HepG2 (cell line): ENCODE measurements around the gene INF2. TPM values are rescaled to one million over a fixed set of nuclear protein-coding genes. Genes with fewer than 3 reads are reported as not detected.

Experiments
- ARNTL ChIP-seq: sonication (generic); formaldehyde crosslinking; IDR thresholded peaks from 2 replicates; pipeline ENCODE4 v1.4.0; 2020; ENCODE audit warnings: mild to moderate bottlenecking, missing genetic modification reagents
- ETV6 ChIP-seq: sonication (generic); formaldehyde crosslinking; conservative IDR thresholded peaks from 2 replicates; pipeline ENCODE4 v1.4.0; 2020; ENCODE audit warnings: missing genetic modification reagents
- EZH2 ChIP-seq: conservative IDR thresholded peaks from 2 replicates; pipeline ENCODE4 v1.6.1; 2012; ENCODE audit warnings: mild to moderate bottlenecking, low read depth, low read length, moderate library complexity
- KDM3A ChIP-seq: IDR thresholded peaks from 2 replicates; pipeline ENCODE4 v1.6.1; 2018; ENCODE audit warnings: low read depth, missing compliant biosample characterization
- MBD4 ChIP-seq: IDR thresholded peaks from 2 replicates; pipeline ENCODE4 v1.6.1; 2012; ENCODE audit warnings: low read length, inconsistent platforms, borderline replicate concordance
- MYNN ChIP-seq: sonication (generic); formaldehyde crosslinking; IDR thresholded peaks from 2 replicates; pipeline ENCODE4 v1.4.0; 2020; ENCODE audit warnings: mild to moderate bottlenecking, low read depth, missing genetic modification reagents
- PHF8 ChIP-seq: sonication (generic); formaldehyde crosslinking; IDR thresholded peaks from 2 replicates; pipeline ENCODE4 v1.5.0; 2020; ENCODE audit warnings: missing genetic modification reagents
- RBFOX2 ChIP-seq: fragments of 200-400 bp; formaldehyde crosslinking; IDR thresholded peaks from 2 replicates; pipeline ENCODE4 v1.6.1; 2017; ENCODE audit warnings: low read depth, mild to moderate bottlenecking, low read length
- RCOR2 ChIP-seq: IDR thresholded peaks from 2 replicates; pipeline ENCODE4 v1.6.1; 2016; ENCODE audit warnings: missing biosample characterization, missing genetic modification reagents
- RFX1 ChIP-seq: fragments of 450-650 bp; IDR thresholded peaks from 2 replicates; pipeline ENCODE4 v1.6.1; 2017
- SAP130 ChIP-seq: IDR thresholded peaks from 2 replicates; pipeline ENCODE4 v1.6.1; 2016; ENCODE audit warnings: low read depth
- SNAI1 ChIP-seq: sonication (generic); formaldehyde crosslinking; IDR thresholded peaks from 2 replicates; pipeline ENCODE4 v1.5.0; 2020; ENCODE audit warnings: mild to moderate bottlenecking, missing genetic modification reagents, borderline replicate concordance
- SOX13 ChIP-seq, 3 experiments: fragments of 450-650 bp in 1 of 3; sonication (generic) in 1 of 3; formaldehyde crosslinking in 1 of 3; IDR thresholded peaks in 2 of 3; conservative IDR thresholded peaks in 1 of 3; 2 replicates each; pipeline versions ENCODE4 v1.5.0 to v1.6.1; 2016 to 2020; ENCODE audit warnings: antibody characterized with exemption in 1 of 3, mild to moderate bottlenecking in 1 of 3, missing compliant biosample characterization in 1 of 3, missing genetic modification reagents in 1 of 3, moderate library complexity in 1 of 3
- SRY ChIP-seq: sonication (generic); formaldehyde crosslinking; IDR thresholded peaks from 2 replicates; pipeline ENCODE4 v1.8.0; 2022; ENCODE audit warnings: mild to moderate bottlenecking, missing genetic modification reagents
- ZFP1 ChIP-seq: IDR thresholded peaks from 2 replicates; pipeline ENCODE4 v1.6.1; 2016
- ZNF431 ChIP-seq: sonication (generic); formaldehyde crosslinking; IDR thresholded peaks from 2 replicates; pipeline ENCODE4 v1.9.0; 2022; ENCODE audit warnings: missing genetic modification reagents, low read depth, mild to moderate bottlenecking, borderline replicate concordance
- ZNF746 ChIP-seq: sonication (generic); formaldehyde crosslinking; IDR thresholded peaks from 2 replicates; pipeline ENCODE4 v1.8.0; 2022; ENCODE audit warnings: mild to moderate bottlenecking, missing genetic modification reagents
- ZNF781 ChIP-seq: sonication (generic); formaldehyde crosslinking; IDR thresholded peaks from 2 replicates; pipeline ENCODE4 v1.5.1; 2020; ENCODE audit warnings: borderline replicate concordance, mild to moderate bottlenecking, missing genetic modification reagents; ENCODE audit errors: not compliant biosample characterization
- polyA plus RNA-seq, 8 experiments: library from polyadenylated mRNA; depleted of rRNA in 3 of 8; stranded (reverse) in 7 of 8; unstranded in 1 of 8; fragments of >200 nt; fragmentation: Illumina TruSeq in 4 of 8; extraction: Trizol in 4 of 8; gene quantifications; 2 replicates each; pipeline versions ENCODE4 v1.2.1 to v1.2.3, GENCODE V29; 2011 to 2016; ENCODE audit warnings: low read depth in 4 of 8, missing spikeins in 1 of 8, mixed read lengths in 1 of 8; ENCODE audit not compliant: insufficient read depth in 1 of 8
- total RNA-seq, 5 experiments: library from RNA; depleted of rRNA; stranded (reverse); fragments of >200 nt; fragmentation: Illumina TruSeq; extraction: Trizol; gene quantifications; 2 replicates each; pipeline ENCODE4 v1.2.3, GENCODE V29; 2016; ENCODE audit warnings: low read depth in 1 of 5
- TF ChIP-seq, protein P1 (sequence below): sonication (generic); formaldehyde crosslinking; IDR thresholded peaks from 2 replicates; pipeline ENCODE4 v1.4.0; 2020; ENCODE audit warnings: mild to moderate bottlenecking, missing genetic modification reagents
- TF ChIP-seq, protein P2 (sequence below): IDR thresholded peaks from 2 replicates; pipeline ENCODE4 v1.6.1; 2016; ENCODE audit warnings: low read depth
- TF ChIP-seq, protein P3 (sequence below): IDR thresholded peaks from 2 replicates; pipeline ENCODE4 v1.6.1; 2016; ENCODE audit warnings: missing compliant biosample characterization, missing genetic modification reagents, borderline replicate concordance
- TF ChIP-seq, protein P4 (sequence below): sonication (generic); formaldehyde crosslinking; IDR thresholded peaks from 2 replicates; pipeline ENCODE4 v1.5.1; 2020; ENCODE audit warnings: missing genetic modification reagents, mild to moderate bottlenecking, borderline replicate concordance
- TF ChIP-seq, protein P5 (sequence below), 2 experiments: fragments of 450-650 bp in 1 of 2; sonication (generic) in 1 of 2; formaldehyde crosslinking; IDR thresholded peaks; 2 replicates each; pipeline versions ENCODE4 v1.5.0 to v1.8.0; 2020 to 2022; ENCODE audit warnings: mild to moderate bottlenecking in 1 of 2, missing genetic modification reagents in 1 of 2

INF2 gene
- total and polyA plus RNA-seq, 2 of the 13 experiments (the other 11 are each of a cell fraction or from before 2014, with no cell fraction given): 16.4 to 26.4 TPM

DNA sequence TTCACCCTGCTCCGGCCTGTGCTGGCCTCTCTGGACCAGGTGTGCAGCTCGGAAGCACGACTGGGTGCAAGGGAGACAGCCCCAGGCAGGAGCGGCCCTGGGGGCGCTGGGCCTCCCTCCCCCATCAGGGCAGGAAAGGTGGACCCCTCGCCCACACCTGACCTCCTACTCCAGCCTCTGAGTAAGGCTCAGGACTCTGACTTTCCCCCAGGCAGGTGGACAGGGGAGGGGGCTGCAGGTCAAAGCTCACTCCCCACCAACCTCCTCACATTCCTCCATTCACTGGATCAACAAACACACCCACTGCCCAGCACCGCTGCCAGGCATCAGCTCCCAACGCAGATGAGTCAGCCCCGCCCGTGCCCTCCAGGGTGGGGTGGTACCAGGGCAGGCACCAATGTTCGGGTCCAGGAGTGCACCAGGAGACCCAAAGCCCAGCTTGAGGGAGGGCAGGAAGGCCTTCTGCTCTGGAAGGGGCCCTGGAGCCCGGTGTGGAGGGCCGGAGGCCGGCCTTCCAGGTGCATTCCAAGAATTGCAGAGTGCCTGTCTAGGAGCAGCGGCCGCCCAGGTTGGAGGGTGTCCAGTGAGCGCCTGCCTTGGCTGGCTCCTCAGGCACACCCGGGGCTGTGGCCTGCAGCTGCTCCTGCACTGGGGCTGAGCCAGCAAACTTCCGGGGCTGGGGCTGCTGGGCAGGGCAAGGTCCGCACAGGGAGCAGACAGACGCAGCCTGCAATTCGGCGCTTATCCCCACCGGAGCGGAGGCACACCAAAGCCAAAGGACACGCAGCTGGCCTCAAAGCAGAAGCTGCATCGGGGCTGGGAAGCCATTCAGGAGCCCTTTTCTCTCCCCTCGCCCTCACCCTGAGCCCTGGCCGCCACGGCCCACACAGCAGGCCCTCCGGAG lies 1.6 kb upstream of the INF2 start (continued):
- TF ChIP-seq ZFP1 (CRISPR knock-in tag): peak; percentile 20; the same call in 1 of the 2 replicates
- no peak for TF ChIP-seq SRY
- TF ChIP-seq, protein P1, sequence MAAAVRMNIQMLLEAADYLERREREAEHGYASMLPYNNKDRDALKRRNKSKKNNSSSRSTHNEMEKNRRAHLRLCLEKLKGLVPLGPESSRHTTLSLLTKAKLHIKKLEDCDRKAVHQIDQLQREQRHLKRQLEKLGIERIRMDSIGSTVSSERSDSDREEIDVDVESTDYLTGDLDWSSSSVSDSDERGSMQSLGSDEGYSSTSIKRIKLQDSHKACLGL (CRISPR knock-in tag): peak; percentile 54
- TF ChIP-seq, protein P2, sequence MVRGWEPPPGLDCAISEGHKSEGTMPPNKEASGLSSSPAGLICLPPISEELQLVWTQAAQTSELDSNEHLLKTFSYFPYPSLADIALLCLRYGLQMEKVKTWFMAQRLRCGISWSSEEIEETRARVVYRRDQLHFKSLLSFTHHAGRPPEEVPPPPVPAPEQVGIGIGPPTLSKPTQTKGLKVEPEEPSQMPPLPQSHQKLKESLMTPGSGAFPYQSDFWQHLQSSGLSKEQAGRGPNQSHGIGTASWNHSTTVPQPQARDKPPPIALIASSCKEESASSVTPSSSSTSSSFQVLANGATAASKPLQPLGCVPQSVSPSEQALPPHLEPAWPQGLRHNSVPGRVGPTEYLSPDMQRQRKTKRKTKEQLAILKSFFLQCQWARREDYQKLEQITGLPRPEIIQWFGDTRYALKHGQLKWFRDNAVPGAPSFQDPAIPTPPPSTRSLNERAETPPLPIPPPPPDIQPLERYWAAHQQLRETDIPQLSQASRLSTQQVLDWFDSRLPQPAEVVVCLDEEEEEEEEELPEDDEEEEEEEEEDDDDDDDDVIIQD: no peak
- TF ChIP-seq SAP130: peak; percentile 70; the same call in 1 of the 2 replicates
- 0 out of 2 replicates have a peak, but pooled peaks have one; percentile 32 for TF ChIP-seq ZNF746 (CRISPR knock-in tag)
- no peak for TF ChIP-seq RFX1
- TF ChIP-seq ETV6: 0 out of 2 replicates have a peak, but pooled peaks have one; percentile 41
- no peak for TF ChIP-seq MBD4
- TF ChIP-seq PHF8: peak; percentile 63
- TF ChIP-seq, protein P3, sequence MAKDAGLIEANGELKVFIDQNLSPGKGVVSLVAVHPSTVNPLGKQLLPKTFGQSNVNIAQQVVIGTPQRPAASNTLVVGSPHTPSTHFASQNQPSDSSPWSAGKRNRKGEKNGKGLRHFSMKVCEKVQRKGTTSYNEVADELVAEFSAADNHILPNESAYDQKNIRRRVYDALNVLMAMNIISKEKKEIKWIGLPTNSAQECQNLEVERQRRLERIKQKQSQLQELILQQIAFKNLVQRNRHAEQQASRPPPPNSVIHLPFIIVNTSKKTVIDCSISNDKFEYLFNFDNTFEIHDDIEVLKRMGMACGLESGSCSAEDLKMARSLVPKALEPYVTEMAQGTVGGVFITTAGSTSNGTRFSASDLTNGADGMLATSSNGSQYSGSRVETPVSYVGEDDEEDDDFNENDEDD (CRISPR knock-in tag): 0 out of 2 replicates have a peak, but pooled peaks have one; percentile 15
- TF ChIP-seq SNAI1 (CRISPR knock-in tag): peak; percentile 75; the same call in 1 of the 2 replicates
- TF ChIP-seq KDM3A: peak; percentile 67; the same call in 1 of the 2 replicates
- TF ChIP-seq RBFOX2: peak; percentile 87
- TF ChIP-seq EZH2: no peak
- TF ChIP-seq MYNN: no peak
- TF ChIP-seq ZNF781 (CRISPR knock-in tag): peak; percentile 73
- TF ChIP-seq, protein P4, sequence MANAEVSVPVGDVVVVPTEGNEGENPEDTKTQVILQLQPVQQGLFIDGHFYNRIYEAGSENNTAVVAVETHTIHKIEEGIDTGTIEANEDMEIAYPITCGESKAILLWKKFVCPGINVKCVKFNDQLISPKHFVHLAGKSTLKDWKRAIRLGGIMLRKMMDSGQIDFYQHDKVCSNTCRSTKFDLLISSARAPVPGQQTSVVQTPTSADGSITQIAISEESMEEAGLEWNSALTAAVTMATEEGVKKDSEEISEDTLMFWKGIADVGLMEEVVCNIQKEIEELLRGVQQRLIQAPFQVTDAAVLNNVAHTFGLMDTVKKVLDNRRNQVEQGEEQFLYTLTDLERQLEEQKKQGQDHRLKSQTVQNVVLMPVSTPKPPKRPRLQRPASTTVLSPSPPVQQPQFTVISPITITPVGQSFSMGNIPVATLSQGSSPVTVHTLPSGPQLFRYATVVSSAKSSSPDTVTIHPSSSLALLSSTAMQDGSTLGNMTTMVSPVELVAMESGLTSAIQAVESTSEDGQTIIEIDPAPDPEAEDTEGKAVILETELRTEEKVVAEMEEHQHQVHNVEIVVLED (CRISPR knock-in tag): peak; percentile 31; the same call in 1 of the 2 replicates
- TF ChIP-seq, protein P5, sequence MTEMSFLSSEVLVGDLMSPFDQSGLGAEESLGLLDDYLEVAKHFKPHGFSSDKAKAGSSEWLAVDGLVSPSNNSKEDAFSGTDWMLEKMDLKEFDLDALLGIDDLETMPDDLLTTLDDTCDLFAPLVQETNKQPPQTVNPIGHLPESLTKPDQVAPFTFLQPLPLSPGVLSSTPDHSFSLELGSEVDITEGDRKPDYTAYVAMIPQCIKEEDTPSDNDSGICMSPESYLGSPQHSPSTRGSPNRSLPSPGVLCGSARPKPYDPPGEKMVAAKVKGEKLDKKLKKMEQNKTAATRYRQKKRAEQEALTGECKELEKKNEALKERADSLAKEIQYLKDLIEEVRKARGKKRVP (CRISPR knock-in tag; IDR thresholded peaks at IDR 0.05): no peak; a peak in 1 of 4 replicates
- peak; percentile 49 for TF ChIP-seq ARNTL (CRISPR knock-in tag)
- 0 out of 2 replicates have a peak, but pooled peaks have one; percentile 32 for TF ChIP-seq RCOR2 (CRISPR knock-in tag)
- no peak for TF ChIP-seq SOX13 (IDR thresholded peaks at IDR 0.05)
- TF ChIP-seq SOX13 (CRISPR knock-in tag; conservative IDR thresholded peaks at IDR 0.05 in 1 of 2, IDR thresholded peaks at IDR 0.05 in 1 of 2): peak in 1 of 2 experiments; percentile 53; a peak in 2 of 4 replicates
- TF ChIP-seq ZNF431 (CRISPR knock-in tag): peak; percentile 48; the same call in 1 of the 2 replicates
